ENCODE results near the gene ZDHHC11.
"Not testable (repeated sequence)": the region's sequence is repeated elsewhere in the genome, so short reads cannot be mapped to it uniquely, and the experiment has no call there.

DNA sequence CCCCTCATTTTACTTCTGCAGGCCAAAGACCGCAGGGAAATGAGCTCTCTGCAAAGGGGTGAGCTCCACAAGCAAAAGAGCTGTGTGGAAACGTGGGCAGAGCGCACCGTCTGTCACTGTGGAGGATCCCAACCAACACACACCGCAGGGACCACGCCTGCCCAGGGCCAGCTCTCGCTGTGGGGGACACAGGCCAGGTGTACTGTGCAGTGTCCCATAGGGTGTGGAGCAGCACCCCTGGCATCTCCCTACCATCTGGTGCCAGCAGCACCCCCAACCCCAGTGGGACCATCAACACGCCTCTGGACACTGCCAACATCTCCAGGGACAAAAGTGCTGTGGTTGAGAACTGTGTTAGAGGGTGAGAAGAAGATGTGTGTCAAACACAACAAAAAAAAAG, 27.9 kb upstream of the ZDHHC11 start:
- TF ChIP-seq, protein P1, sequence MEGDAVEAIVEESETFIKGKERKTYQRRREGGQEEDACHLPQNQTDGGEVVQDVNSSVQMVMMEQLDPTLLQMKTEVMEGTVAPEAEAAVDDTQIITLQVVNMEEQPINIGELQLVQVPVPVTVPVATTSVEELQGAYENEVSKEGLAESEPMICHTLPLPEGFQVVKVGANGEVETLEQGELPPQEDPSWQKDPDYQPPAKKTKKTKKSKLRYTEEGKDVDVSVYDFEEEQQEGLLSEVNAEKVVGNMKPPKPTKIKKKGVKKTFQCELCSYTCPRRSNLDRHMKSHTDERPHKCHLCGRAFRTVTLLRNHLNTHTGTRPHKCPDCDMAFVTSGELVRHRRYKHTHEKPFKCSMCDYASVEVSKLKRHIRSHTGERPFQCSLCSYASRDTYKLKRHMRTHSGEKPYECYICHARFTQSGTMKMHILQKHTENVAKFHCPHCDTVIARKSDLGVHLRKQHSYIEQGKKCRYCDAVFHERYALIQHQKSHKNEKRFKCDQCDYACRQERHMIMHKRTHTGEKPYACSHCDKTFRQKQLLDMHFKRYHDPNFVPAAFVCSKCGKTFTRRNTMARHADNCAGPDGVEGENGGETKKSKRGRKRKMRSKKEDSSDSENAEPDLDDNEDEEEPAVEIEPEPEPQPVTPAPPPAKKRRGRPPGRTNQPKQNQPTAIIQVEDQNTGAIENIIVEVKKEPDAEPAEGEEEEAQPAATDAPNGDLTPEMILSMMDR (IDR thresholded peaks at IDR 0.05) = not testable (repeated sequence)
- not testable (repeated sequence) for TF ChIP-seq POLR2A (IDR thresholded peaks at IDR 0.05)
